HCT116 (cell line): ENCODE measurements around the gene ZNF804B. TPM values are rescaled to one million over a fixed set of nuclear protein-coding genes. Genes with fewer than 3 reads are reported as not detected.

Source experiments
- ATAC-seq: fragments of 200-7000 bp; cut with Tn5 transposase; 2 replicates; pipeline ENCODE4 v1.9.1; 2020; ENCODE audit warnings: mild to moderate bottlenecking, moderate library complexity
- BruUV-seq: library from RNA; stranded (reverse); fragments of 400-500 nt; replicated peaks from 2 replicates; lab custom pipeline; 2021; lab: Mats Ljungman, UMichigan
- CTCF ChIA-PET: fragments of 300-600 bp; sonication (Branson Sonifier 250); formaldehyde crosslinking; loops from one replicate; lab custom pipeline; 2021; ENCODE audit warnings: antibody characterized with exemption; lab: Charles Lee
- POLR2A ChIA-PET: fragments of 300-600, 350-600 bp; sonication (Branson Sonifier 250); formaldehyde crosslinking; loops from one replicate; lab custom pipeline; 2021; ENCODE audit warnings: antibody characterized with exemption; lab: Charles Lee
- RAD21 ChIA-PET, 2 experiments: fragments of 300-600 bp; sonication (Branson Sonifier 250); formaldehyde crosslinking; loops; one replicate each; lab custom pipeline; 2023; ENCODE audit warnings: low total read pairs in 2 of 2; ENCODE audit not compliant: uncharacterized antibody in 2 of 2, unreplicated experiment in 2 of 2, low non-redundant PET in 1 of 2; lab: Charles Lee
- DNase-seq: peaks from one replicate; pipeline ENCODE4 v3.0.0-alpha.2; 2010; ENCODE audit warnings: low read depth, low spot score
- H2AFZ ChIP-seq: fragments of 200-600 bp; shearing (Covaris generic), sonication (generic); 2 replicates; pipeline ENCODE4 v1.6.1; 2017; ENCODE audit warnings: low read depth, mixed run types, mixed read lengths, antibody characterized with exemption, low read length; ENCODE audit not compliant: poor library complexity, severe bottlenecking
- H3K27ac ChIP-seq: 2 replicates; pipeline ENCODE4 v1.5.1; 2012; ENCODE audit warnings: low read depth, low read length
- H3K27me3 ChIP-seq: fragments of 200-600 bp; sonication (generic); 2 replicates; pipeline ENCODE4 v1.6.1; 2016; ENCODE audit warnings: mixed run types, low read length, mixed read lengths; ENCODE audit not compliant: insufficient read depth
- H3K36me3 ChIP-seq, 2 experiments: fragments of 200-500 bp in 1 of 2; fragments of 200-600 bp in 1 of 2; sonication (Bioruptor generic) in 1 of 2; sonication (generic) in 1 of 2; 2 replicates each; pipeline versions ENCODE4 v1.5.1 to v1.6.1; 2014 to 2016; ENCODE audit warnings: low read length in 2 of 2, inconsistent platforms in 1 of 2, mixed read lengths in 1 of 2, mixed run types in 1 of 2; ENCODE audit not compliant: insufficient read depth in 2 of 2, control insufficient read depth in 1 of 2
- H3K4me1 ChIP-seq, 2 experiments: fragments of 200-600 bp in 1 of 2; sonication (generic) in 1 of 2; 2 replicates each; pipeline versions ENCODE4 v1.5.1 to v1.6.1; 2012 to 2017; ENCODE audit warnings: low read length in 2 of 2, inconsistent platforms in 1 of 2, mild to moderate bottlenecking in 1 of 2, mixed read lengths in 1 of 2, mixed run types in 1 of 2, moderate library complexity in 1 of 2; ENCODE audit not compliant: insufficient read depth in 2 of 2, control insufficient read depth in 1 of 2
- H3K4me2 ChIP-seq: fragments of 200-600 bp; sonication (generic); 2 replicates; pipeline ENCODE4 v1.6.1; 2017; ENCODE audit warnings: mixed run types, low read length, mixed read lengths
- H3K4me3 ChIP-seq, 2 experiments: fragments of 200-600 bp in 1 of 2; sonication (generic) in 1 of 2; replicated peaks in 1 of 2; 2 replicates each; pipeline ENCODE4 v1.5.1; 2011 to 2016; ENCODE audit warnings: low read length in 2 of 2, control low read depth in 1 of 2, low read depth in 1 of 2, mild to moderate bottlenecking in 1 of 2, mixed read lengths in 1 of 2, mixed run types in 1 of 2
- H3K79me2 ChIP-seq: fragments of 200-600 bp; sonication (generic); 2 replicates; pipeline ENCODE4 v1.6.1; 2017; ENCODE audit warnings: mild to moderate bottlenecking, mixed run types, low read length, moderate library complexity, mixed read lengths; ENCODE audit not compliant: insufficient read depth
- H3K9ac ChIP-seq: fragments of 200-600 bp; sonication (generic); 2 replicates; pipeline ENCODE4 v1.6.1; 2016; ENCODE audit warnings: low read length, mixed read lengths
- H3K9me2 ChIP-seq: fragments of 200-600 bp; sonication (generic), shearing (Covaris generic); 2 replicates; pipeline ENCODE4 v1.6.1; 2017; ENCODE audit warnings: mixed run types, mild to moderate bottlenecking, moderate library complexity; ENCODE audit not compliant: insufficient read depth
- H3K9me3 ChIP-seq, 2 experiments: fragments of 200-500 bp in 1 of 2; fragments of 200-600 bp in 1 of 2; sonication (Bioruptor generic) in 1 of 2; sonication (generic) in 1 of 2; 2 replicates each; pipeline ENCODE4 v1.6.1; 2014 to 2017; ENCODE audit warnings: low read length in 2 of 2, mixed read lengths in 2 of 2, inconsistent platforms in 1 of 2, low read depth in 1 of 2, mild to moderate bottlenecking in 1 of 2, mixed run types in 1 of 2, moderate library complexity in 1 of 2; ENCODE audit not compliant: control insufficient read depth in 1 of 2, insufficient read depth in 1 of 2
- H4K20me1 ChIP-seq: fragments of 200-600 bp; sonication (generic), shearing (Covaris generic); 2 replicates; pipeline ENCODE4 v1.6.1; 2017; ENCODE audit warnings: mixed run types, mild to moderate bottlenecking, moderate library complexity; ENCODE audit not compliant: insufficient read depth
- CTCF ChIP-seq, 3 experiments: fragments of 200-600 bp in 1 of 3; sonication (generic) in 1 of 3; IDR thresholded peaks in 2 of 3; conservative IDR thresholded peaks in 1 of 3; 2 replicates each; pipeline ENCODE4 v1.5.1; 2012 to 2017; ENCODE audit warnings: low read depth in 2 of 3, low read length in 2 of 3, antibody characterized with exemption in 1 of 3, borderline replicate concordance in 1 of 3, control low read depth in 1 of 3, mild to moderate bottlenecking in 1 of 3, mixed read lengths in 1 of 3, mixed run types in 1 of 3, moderate library complexity in 1 of 3; ENCODE audit not compliant: insufficient read depth in 1 of 3
- EGR1 ChIP-seq: IDR thresholded peaks from 2 replicates; pipeline ENCODE4 v1.6.1; 2012; ENCODE audit warnings: low read depth
- ELF1 ChIP-seq: IDR thresholded peaks from 2 replicates; pipeline ENCODE4 v1.6.1; 2012; ENCODE audit warnings: low read depth, borderline replicate concordance
- EZH2phosphoT487 ChIP-seq: fragments of 200-600 bp; IDR thresholded peaks from 2 replicates; pipeline ENCODE4 v1.6.1; 2018; ENCODE audit warnings: antibody characterized with exemption, borderline replicate concordance
- FOSL1 ChIP-seq: IDR thresholded peaks from 2 replicates; pipeline ENCODE4 v1.6.1; 2012; ENCODE audit warnings: low read depth
- JUND ChIP-seq: IDR thresholded peaks from 2 replicates; pipeline ENCODE4 v1.6.1; 2012
- POLR2AphosphoS5 ChIP-seq: IDR thresholded peaks from 2 replicates; pipeline ENCODE4 v1.6.1; 2011; ENCODE audit warnings: mild to moderate bottlenecking, low read depth, low read length, moderate library complexity
- SIN3A ChIP-seq: IDR thresholded peaks from 2 replicates; pipeline ENCODE4 v1.6.1; 2012; ENCODE audit warnings: low read depth
- SP1 ChIP-seq: IDR thresholded peaks from 2 replicates; pipeline ENCODE4 v1.6.1; 2012; ENCODE audit warnings: low read depth
- SRF ChIP-seq: IDR thresholded peaks from 2 replicates; pipeline ENCODE4 v1.6.1; 2012; ENCODE audit warnings: low read depth
- YY1 ChIP-seq: IDR thresholded peaks from 2 replicates; pipeline ENCODE4 v1.6.1; 2011; ENCODE audit warnings: low read length, low read depth, moderate library complexity, mild to moderate bottlenecking; ENCODE audit not compliant: insufficient replicate concordance; ENCODE audit errors: extremely low read depth
- ZNF274 ChIP-seq: fragments of 200-500 bp; sonication (Bioruptor generic); IDR thresholded peaks from 2 replicates; pipeline ENCODE4 v1.6.1; 2014; ENCODE audit warnings: mild to moderate bottlenecking, low read depth, low read length, inconsistent platforms
- intact Hi-C: fragments of 100-400 bp; cut with micrococcal nuclease; formaldehyde crosslinking; loops from 2 replicates; pipeline ENCODE4 v1.10.0; 2022
- total RNA-seq: library from RNA; stranded (reverse); gene quantifications from one replicate; pipeline ENCODE4 v1.2.1, GENCODE V29; 2021; ENCODE audit not compliant: unreplicated experiment
- TF ChIP-seq, protein P1 (sequence below): IDR thresholded peaks from 2 replicates; pipeline ENCODE4 v1.6.1; 2012; ENCODE audit warnings: low read depth

Gene ZNF804B
- total RNA-seq, 1 experiment from 2014 or later: not detected

DNA sequence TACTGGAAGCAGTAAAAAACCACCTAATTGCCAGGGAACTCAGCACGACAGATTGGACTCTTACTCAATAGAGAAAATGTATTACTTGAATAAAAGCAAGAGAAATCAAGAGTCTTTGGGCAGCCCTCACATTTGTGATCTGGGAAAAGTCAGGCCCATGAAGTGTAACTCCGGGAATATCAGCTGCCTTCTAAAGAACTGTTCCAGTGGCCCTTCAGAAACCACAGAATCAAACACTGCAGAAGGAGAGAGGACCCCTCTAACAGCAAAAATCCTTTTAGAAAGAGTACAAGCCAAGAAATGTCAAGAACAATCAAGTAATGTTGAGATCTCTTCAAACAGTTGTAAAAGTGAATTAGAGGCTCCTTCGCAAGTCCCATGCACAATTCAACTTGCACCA lies 576.0 kb downstream of the ZNF804B start:
- Histone ChIP-seq H3K36me3 (no peaks in the 10 kb centered on the region), H3K9me2 (no peaks in the 10 kb centered on the region), H3K4me3 (no peak overlapping the region), H3K27me3 (no peaks in the 10 kb centered on the region), H4K20me1 (no peaks in the 10 kb centered on the region), H3K27ac (no peak overlapping the region), H3K9ac (no peak overlapping the region), H3K4me1 (no peaks in the 10 kb centered on the region), H3K79me2 (no peaks in the 10 kb centered on the region), H2AFZ (no peak overlapping the region), H3K4me2 (no peak overlapping the region), H3K9me3 (no peaks in the 10 kb centered on the region)
- ChIA-PET RAD21 (no interaction called here), CTCF (no interaction called here), POLR2A (no interaction called here)
- DNase-seq (no peak), ATAC-seq (no peak)
- intact Hi-C loops: no loop called here
- no TSS peak for BruUV-seq
- TF ChIP-seq JUND: no peak
- no peak for TF ChIP-seq SP1
- no peak for TF ChIP-seq POLR2AphosphoS5

GRCh38 chr7:89336121-89336520 lies 576.6 kb downstream of the ZNF804B start:
- ChIA-PET POLR2A (no interaction called here), RAD21 (no interaction called here), CTCF (no interaction called here)
- H3K9ac ChIP-seq: no peak overlapping the region
- no peaks in the 10 kb centered on the region for H3K9me2 ChIP-seq
- no peaks in the 10 kb centered on the region for H4K20me1 ChIP-seq
- H3K27me3 ChIP-seq: no peaks in the 10 kb centered on the region
- H3K4me3 ChIP-seq: no peak overlapping the region
- H3K4me2 ChIP-seq: no peak overlapping the region
- H3K9me3 ChIP-seq: no peaks in the 10 kb centered on the region
- no peak overlapping the region for H3K27ac ChIP-seq
- TF ChIP-seq SRF (no peak), ELF1 (no peak), SIN3A (no peak), JUND (no peak), EZH2phosphoT487 (no peak), ZNF274 (no peak), YY1 (no peak), FOSL1 (no peak), CTCF (IDR thresholded peaks at IDR 0.05 in 2 of 3, conservative IDR thresholded peaks at IDR 0.05 in 1 of 3; ENCODE audit: borderline replicate concordance in 1 of 3, insufficient read depth in 1 of 3, low read depth in 2 of 3, low read length in 2 of 3) (no peak), EGR1 (no peak)
- TF ChIP-seq, protein P1, sequence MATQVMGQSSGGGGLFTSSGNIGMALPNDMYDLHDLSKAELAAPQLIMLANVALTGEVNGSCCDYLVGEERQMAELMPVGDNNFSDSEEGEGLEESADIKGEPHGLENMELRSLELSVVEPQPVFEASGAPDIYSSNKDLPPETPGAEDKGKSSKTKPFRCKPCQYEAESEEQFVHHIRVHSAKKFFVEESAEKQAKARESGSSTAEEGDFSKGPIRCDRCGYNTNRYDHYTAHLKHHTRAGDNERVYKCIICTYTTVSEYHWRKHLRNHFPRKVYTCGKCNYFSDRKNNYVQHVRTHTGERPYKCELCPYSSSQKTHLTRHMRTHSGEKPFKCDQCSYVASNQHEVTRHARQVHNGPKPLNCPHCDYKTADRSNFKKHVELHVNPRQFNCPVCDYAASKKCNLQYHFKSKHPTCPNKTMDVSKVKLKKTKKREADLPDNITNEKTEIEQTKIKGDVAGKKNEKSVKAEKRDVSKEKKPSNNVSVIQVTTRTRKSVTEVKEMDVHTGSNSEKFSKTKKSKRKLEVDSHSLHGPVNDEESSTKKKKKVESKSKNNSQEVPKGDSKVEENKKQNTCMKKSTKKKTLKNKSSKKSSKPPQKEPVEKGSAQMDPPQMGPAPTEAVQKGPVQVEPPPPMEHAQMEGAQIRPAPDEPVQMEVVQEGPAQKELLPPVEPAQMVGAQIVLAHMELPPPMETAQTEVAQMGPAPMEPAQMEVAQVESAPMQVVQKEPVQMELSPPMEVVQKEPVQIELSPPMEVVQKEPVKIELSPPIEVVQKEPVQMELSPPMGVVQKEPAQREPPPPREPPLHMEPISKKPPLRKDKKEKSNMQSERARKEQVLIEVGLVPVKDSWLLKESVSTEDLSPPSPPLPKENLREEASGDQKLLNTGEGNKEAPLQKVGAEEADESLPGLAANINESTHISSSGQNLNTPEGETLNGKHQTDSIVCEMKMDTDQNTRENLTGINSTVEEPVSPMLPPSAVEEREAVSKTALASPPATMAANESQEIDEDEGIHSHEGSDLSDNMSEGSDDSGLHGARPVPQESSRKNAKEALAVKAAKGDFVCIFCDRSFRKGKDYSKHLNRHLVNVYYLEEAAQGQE: no peak
- H3K79me2 ChIP-seq: no peaks in the 10 kb centered on the region
- intact Hi-C loops: no loop called here
- ATAC-seq: no peak
- DNase-seq: no peak
- no peak overlapping the region for H2AFZ ChIP-seq
- no TSS peak for BruUV-seq
- no peaks in the 10 kb centered on the region for H3K36me3 ChIP-seq
- no peaks in the 10 kb centered on the region for H3K4me1 ChIP-seq
